RCC 7860 (cell line): Measurements from ENCODE around the gene ALOX12B.
"Not testable (repeated sequence)": the region's sequence is repeated elsewhere in the genome, so short reads cannot be mapped to it uniquely, and the experiment has no call there.

Experiments
- DNase-seq: peaks from one replicate; pipeline ENCODE4 v3.0.0-alpha.2; 2015; ENCODE audit warnings: low spot score
- FAIRE-seq: peaks from 2 replicates; lab custom pipeline; 2012; peaks lifted over from hg19 to GRCh38; lab: Jason Lieb, UNC

Gene ALOX12B

GRCh38 chr17:8119581-8120519 lies 32.3 kb upstream of the ALOX12B start:
- FAIRE-seq = peak; percentile 77
- peak; percentile 95 for DNase-seq

GRCh38 chr17:8118769-8119580 lies 31.5 kb upstream of the ALOX12B start:
- DNase-seq = peak; percentile 74
- FAIRE-seq = no peak

GRCh38 chr17:8117980-8118768 lies 30.7 kb upstream of the ALOX12B start, which contains the start of gene ALOXE3:
TSS of gene ALOXE3 (minus strand) at chr17:8118514. CDS start at chr17:8117990, 524 bp downstream.
- FAIRE-seq (no peak), DNase-seq (peak; percentile 84)

- DNase-seq (no peak), FAIRE-seq (no peak)
Measured at GRCh38 chr17:8117367-8117979, 30.0 kb upstream of the ALOX12B start.

- DNase-seq = no peak
- FAIRE-seq = no peak
Measured at GRCh38 chr17:8116776-8117175, 29.3 kb upstream of the ALOX12B start.

GRCh38 chr17:8110907-8111306 lies 23.4 kb upstream of the ALOX12B start:
- DNase-seq (no peak), FAIRE-seq (no peak)

- FAIRE-seq (no peak), DNase-seq (no peak)
Measured at GRCh38 chr17:8110456-8110804, 22.9 kb upstream of the ALOX12B start.

- FAIRE-seq (no peak), DNase-seq (no peak)
Measured at GRCh38 chr17:8109661-8110455, 22.3 kb upstream of the ALOX12B start.

GRCh38 chr17:8108972-8109660 lies 21.6 kb upstream of the ALOX12B start:
- no peak for FAIRE-seq

GRCh38 chr17:8106980-8107379 lies 19.5 kb upstream of the ALOX12B start:
- not testable (repeated sequence) for FAIRE-seq, DNase-seq

More at GRCh38 chr17:8108972-8109660, 21.6 kb upstream of the ALOX12B start:
- no peak for DNase-seq

GRCh38 chr17:8105957-8106398 lies 18.5 kb upstream of the ALOX12B start:
- FAIRE-seq (no peak), DNase-seq (no peak)

- no peak for FAIRE-seq
Measured at GRCh38 chr17:8104911-8105310, 17.4 kb upstream of the ALOX12B start.

GRCh38 chr17:8103549-8103948 lies 16.0 kb upstream of the ALOX12B start:
- DNase-seq (peak; percentile 32), FAIRE-seq (no peak)

More at GRCh38 chr17:8104911-8105310, 17.4 kb upstream of the ALOX12B start:
- DNase-seq = no peak

GRCh38 chr17:8101721-8102120 lies 14.2 kb upstream of the ALOX12B start:
- no peak for FAIRE-seq
- no peak for DNase-seq

- DNase-seq (no peak), FAIRE-seq (no peak)
Measured at GRCh38 chr17:8100763-8101162, 13.2 kb upstream of the ALOX12B start.

- no peak for DNase-seq
- FAIRE-seq = no peak
Measured at GRCh38 chr17:8100111-8100510, 12.6 kb upstream of the ALOX12B start.

GRCh38 chr17:8096541-8096940 lies 9.0 kb upstream of the ALOX12B start:
- FAIRE-seq = no peak
- DNase-seq = no peak

GRCh38 chr17:8095361-8095760 lies 7.8 kb upstream of the ALOX12B start:
- DNase-seq = no peak
- no peak for FAIRE-seq
